MCF 10A (cell line): ENCODE results near the gene NPDC1. TPM values are rescaled to one million over a fixed set of nuclear protein-coding genes. Genes with fewer than 3 reads are reported as not detected.
A peak's percentile ranks its signal among the peaks of the same experiment; 100 is the strongest.
"Not testable (repeated sequence)": the region's sequence is repeated elsewhere in the genome, so short reads cannot be mapped to it uniquely, and the experiment has no call there.

Experiments used
- BruUV-seq: library from RNA; stranded (reverse); fragments of 400-500 nt; replicated peaks from 2 replicates; lab custom pipeline; 2021; lab: Mats Ljungman, UMichigan
- CTCF ChIA-PET: fragments of 300-600 bp; sonication (Branson Sonifier 250); formaldehyde crosslinking; extraction: SDS; loops from one replicate; lab custom pipeline; 2021; ENCODE audit warnings: antibody characterized with exemption, inconsistent platforms; lab: Yijun Ruan, JAX
- POLR2A ChIA-PET: fragments of 300-600, 350-650 bp; sonication (Branson Sonifier 250); formaldehyde crosslinking; extraction: SDS; loops from one replicate; lab custom pipeline; 2020; ENCODE audit warnings: antibody characterized with exemption, inconsistent platforms; lab: Yijun Ruan, JAX
- DNase-seq: peaks from one replicate; pipeline ENCODE4 v3.0.0-alpha.2; 2018; ENCODE audit not compliant: unreplicated experiment
- H3K27ac Mint-ChIP-seq: one replicate; pipeline ENCODE4 v1.8.0; 2022; ENCODE audit warnings: mild to moderate bottlenecking, low read depth, mixed read lengths; ENCODE audit not compliant: unreplicated experiment
- H3K27me3 Mint-ChIP-seq: one replicate; pipeline ENCODE4 v1.8.0; 2022; ENCODE audit warnings: mixed read lengths; ENCODE audit not compliant: insufficient read depth, unreplicated experiment
- H3K36me3 Mint-ChIP-seq: one replicate; pipeline ENCODE4 v1.8.0; 2022; ENCODE audit warnings: mild to moderate bottlenecking, moderate library complexity, mixed read lengths; ENCODE audit not compliant: insufficient read depth, unreplicated experiment
- H3K4me1 Mint-ChIP-seq: one replicate; pipeline ENCODE4 v1.8.0; 2022; ENCODE audit warnings: mixed read lengths; ENCODE audit not compliant: insufficient read depth, unreplicated experiment
- H3K4me3 Mint-ChIP-seq: one replicate; pipeline ENCODE4 v1.8.0; 2022; ENCODE audit warnings: mild to moderate bottlenecking, moderate library complexity, mixed read lengths; ENCODE audit not compliant: unreplicated experiment
- H3K9me3 Mint-ChIP-seq: one replicate; pipeline ENCODE4 v1.8.0; 2022; ENCODE audit warnings: mixed read lengths; ENCODE audit not compliant: unreplicated experiment
- CTCF ChIP-seq: fragments of 200-600 bp; IDR thresholded peaks from one replicate; pipeline ENCODE4 v1.8.0; 2022; ENCODE audit warnings: antibody characterized with exemption, mild to moderate bottlenecking; ENCODE audit not compliant: unreplicated experiment
- intact Hi-C: fragments of 100-400 bp; cut with micrococcal nuclease; formaldehyde crosslinking; loops from 2 replicates; pipeline ENCODE4 v1.14.1; 2022
- total RNA-seq: library from RNA; stranded (reverse); gene quantifications from 2 replicates; pipeline ENCODE4 v1.2.3, GENCODE V29; 2022

Gene NPDC1
- total RNA-seq, 1 experiment from 2014 or later = 161 TPM

GRCh38 chr9:137063311-137064026 lies 17.5 kb upstream of the NPDC1 start:
- CTCF ChIA-PET = interaction anchor here (0.6 to 10.9 kb wide), 12 partner anchors 8 to 663 kb away, joined by 3 to 170 read pairs (median 5); partner anchors contain the start of genes ABCA2, CLIC3, FUT7 and MAN1B1
- H3K4me1 Mint-ChIP-seq = peaks cover 17% of the 10 kb centered on the region
- intact Hi-C loops = loop anchor here (1.0 kb wide), 1 partner anchor 17 kb away; the partner anchor contains the start of gene NPDC1

GRCh38 chr9:137062798-137063197 lies 16.8 kb upstream of the NPDC1 start:
- ChIA-PET CTCF (interaction anchor here (1.2 to 10.9 kb wide), 5 partner anchors 11 to 66 kb away, joined by 3 to 170 read pairs (median 18); partner anchors contain the start of genes ABCA2, CLIC3, FUT7 and MAN1B1), POLR2A (interaction anchor here (0.7 to 2.3 kb wide), 2 partner anchors 16 to 125 kb away, joined by 3 to 12 read pairs; partner anchors contain the start of gene NPDC1)
- H3K4me3 Mint-ChIP-seq, H3K27me3 Mint-ChIP-seq, intact Hi-C loops, H3K9me3 Mint-ChIP-seq, H3K36me3 Mint-ChIP-seq, BruUV-seq, DNase-seq, H3K27ac Mint-ChIP-seq: not testable (repeated sequence)
- peaks cover 13% of the 10 kb centered on the region for H3K4me1 Mint-ChIP-seq

More at GRCh38 chr9:137063311-137064026, 17.5 kb upstream of the NPDC1 start:
- DNase-seq = no peak
- no peaks in the 10 kb centered on the region for H3K9me3 Mint-ChIP-seq
- no peaks in the 10 kb centered on the region for H3K27me3 Mint-ChIP-seq
- no TSS peak for BruUV-seq
- POLR2A ChIA-PET = interaction anchor here (0.7 to 2.3 kb wide), 4 partner anchors 17 to 124 kb away, joined by 3 to 13 read pairs (median 8); partner anchors contain the start of genes MAN1B1 and NPDC1
- no peaks in the 10 kb centered on the region for H3K36me3 Mint-ChIP-seq
- H3K27ac Mint-ChIP-seq = no peak overlapping the region
- no peak for TF ChIP-seq CTCF
- no peak overlapping the region for H3K4me3 Mint-ChIP-seq

GRCh38 chr9:137062384-137062783 lies 16.4 kb upstream of the NPDC1 start:
- H3K36me3 Mint-ChIP-seq = no peaks in the 10 kb centered on the region
- DNase-seq = peak; percentile 73
- no peak for TF ChIP-seq CTCF
- intact Hi-C loops = no loop called here
- H3K4me1 Mint-ChIP-seq = peaks cover 13% of the 10 kb centered on the region
- H3K27ac Mint-ChIP-seq = no peak overlapping the region
- no peaks in the 10 kb centered on the region for H3K27me3 Mint-ChIP-seq
- no peaks in the 10 kb centered on the region for H3K9me3 Mint-ChIP-seq
- POLR2A ChIA-PET = interaction anchor here (0.7 kb wide), 1 partner anchor 125 kb away, joined by 3 read pairs; no protein-coding TSS in a partner anchor
- BruUV-seq = TSS peak; percentile 75
- CTCF ChIA-PET = interaction anchor here (1.9 to 10.9 kb wide), 4 partner anchors 10 to 34 kb away, joined by 13 to 170 read pairs (median 52); partner anchors contain the start of genes ABCA2, FUT7, MAN1B1 and NPDC1
- peak overlapping the region; percentile 33 for H3K4me3 Mint-ChIP-seq

GRCh38 chr9:137058521-137059234 lies 12.7 kb upstream of the NPDC1 start:
- no peak for DNase-seq
- BruUV-seq = no TSS peak
- H3K4me3 Mint-ChIP-seq = no peak overlapping the region
- intact Hi-C loops = no loop called here
- H3K27me3 Mint-ChIP-seq = no peaks in the 10 kb centered on the region
- no peak for TF ChIP-seq CTCF
- no peaks in the 10 kb centered on the region for H3K36me3 Mint-ChIP-seq
- H3K4me1 Mint-ChIP-seq = peaks cover 13% of the 10 kb centered on the region
- no peak overlapping the region for H3K27ac Mint-ChIP-seq
- POLR2A ChIA-PET = interaction anchor here (1.3 kb wide), 1 partner anchor 26 kb away, joined by 3 read pairs; no protein-coding TSS in a partner anchor
- no peaks in the 10 kb centered on the region for H3K9me3 Mint-ChIP-seq
- CTCF ChIA-PET = interaction anchor here (0.6 to 3.4 kb wide), 8 partner anchors 8 to 330 kb away, joined by 3 to 18 read pairs (median 5); partner anchors contain the start of gene NPDC1
